AG04450 (cell line): ENCODE data around the gene MITF. TPM values are rescaled to one million over a fixed set of nuclear protein-coding genes. Genes with fewer than 3 reads are reported as not detected.
"Not testable (repeated sequence)": the region's sequence is repeated elsewhere in the genome, so short reads cannot be mapped to it uniquely, and the experiment has no call there.

Experiments used
- CTCF ChIA-PET: fragments of 300-600, 350-600 bp; formaldehyde crosslinking; extraction: SDS; loops from one replicate; lab custom pipeline; 2022; ENCODE audit warnings: antibody characterized with exemption, inconsistent platforms; lab: Charles Lee
- POLR2A ChIA-PET: fragments of 350-600 bp; formaldehyde crosslinking; extraction: SDS; loops from one replicate; lab custom pipeline; 2021; ENCODE audit warnings: antibody characterized with exemption, inconsistent platforms; lab: Yijun Ruan, JAX
- DNase-seq: peaks from one replicate; pipeline ENCODE4 v3.0.0-alpha.2; 2011; ENCODE audit warnings: low read depth, low spot score
- H3K27ac ChIP-seq: one replicate; pipeline ENCODE4 v1.5.1; 2012; ENCODE audit warnings: low read depth, low read length, control low read depth
- H3K27me3 ChIP-seq: one replicate; pipeline ENCODE4 v1.6.0; 2012; ENCODE audit warnings: low read length; ENCODE audit not compliant: control insufficient read depth, insufficient read depth
- H3K4me3 ChIP-seq: 2 replicates; pipeline ENCODE4 v1.5.1; 2011; ENCODE audit warnings: mild to moderate bottlenecking, low read depth, low read length, control low read depth
- H3K9me3 ChIP-seq: 2 replicates; pipeline ENCODE4 v1.5.1; 2012; ENCODE audit warnings: low read length; ENCODE audit not compliant: control insufficient read depth, insufficient read depth
- polyA plus RNA-seq: library from polyadenylated mRNA; depleted of rRNA; stranded (reverse); fragments of >200 nt; gene quantifications from 2 replicates; pipeline ENCODE4 v1.2.3, GENCODE V29; 2011
- TF ChIP-seq, protein P1 (sequence below): IDR thresholded peaks from 2 replicates; pipeline ENCODE4 v1.5.1; 2011; ENCODE audit warnings: low read depth, low read length, control low read depth, inconsistent platforms

MITF gene
- polyA plus RNA-seq, 1 experiment: 32.2 TPM

DNA sequence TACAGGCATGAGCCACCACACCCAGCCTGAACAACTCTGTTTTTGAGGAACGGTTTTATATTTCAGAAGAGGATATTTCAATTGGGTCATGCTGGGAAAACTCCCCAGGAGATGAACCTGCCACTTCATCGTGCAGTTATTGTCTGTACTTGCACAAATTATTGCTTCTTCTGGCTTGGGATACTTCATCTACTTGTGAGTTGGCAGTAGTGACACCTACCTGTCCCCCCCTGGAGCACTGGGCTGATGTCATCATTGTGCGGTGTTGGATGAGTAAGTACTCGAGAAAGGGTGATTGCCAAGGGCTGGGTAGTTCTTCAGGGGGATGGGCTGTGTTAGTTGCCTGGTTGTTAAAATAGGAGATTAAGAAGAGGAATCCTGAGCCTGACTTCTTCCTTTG is 175.1 kb downstream of the MITF start:
- Histone ChIP-seq H3K27me3 (no peaks in the 10 kb centered on the region), H3K9me3 (peaks cover 11% of the 10 kb centered on the region; the same call in 1 of the 2 replicates), H3K27ac (no peak overlapping the region), H3K4me3 (no peak overlapping the region)
- TF ChIP-seq, protein P1, sequence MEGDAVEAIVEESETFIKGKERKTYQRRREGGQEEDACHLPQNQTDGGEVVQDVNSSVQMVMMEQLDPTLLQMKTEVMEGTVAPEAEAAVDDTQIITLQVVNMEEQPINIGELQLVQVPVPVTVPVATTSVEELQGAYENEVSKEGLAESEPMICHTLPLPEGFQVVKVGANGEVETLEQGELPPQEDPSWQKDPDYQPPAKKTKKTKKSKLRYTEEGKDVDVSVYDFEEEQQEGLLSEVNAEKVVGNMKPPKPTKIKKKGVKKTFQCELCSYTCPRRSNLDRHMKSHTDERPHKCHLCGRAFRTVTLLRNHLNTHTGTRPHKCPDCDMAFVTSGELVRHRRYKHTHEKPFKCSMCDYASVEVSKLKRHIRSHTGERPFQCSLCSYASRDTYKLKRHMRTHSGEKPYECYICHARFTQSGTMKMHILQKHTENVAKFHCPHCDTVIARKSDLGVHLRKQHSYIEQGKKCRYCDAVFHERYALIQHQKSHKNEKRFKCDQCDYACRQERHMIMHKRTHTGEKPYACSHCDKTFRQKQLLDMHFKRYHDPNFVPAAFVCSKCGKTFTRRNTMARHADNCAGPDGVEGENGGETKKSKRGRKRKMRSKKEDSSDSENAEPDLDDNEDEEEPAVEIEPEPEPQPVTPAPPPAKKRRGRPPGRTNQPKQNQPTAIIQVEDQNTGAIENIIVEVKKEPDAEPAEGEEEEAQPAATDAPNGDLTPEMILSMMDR: no peak
- CTCF ChIA-PET: no interaction called here
- POLR2A ChIA-PET: no interaction called here
- no peak for DNase-seq

DNA sequence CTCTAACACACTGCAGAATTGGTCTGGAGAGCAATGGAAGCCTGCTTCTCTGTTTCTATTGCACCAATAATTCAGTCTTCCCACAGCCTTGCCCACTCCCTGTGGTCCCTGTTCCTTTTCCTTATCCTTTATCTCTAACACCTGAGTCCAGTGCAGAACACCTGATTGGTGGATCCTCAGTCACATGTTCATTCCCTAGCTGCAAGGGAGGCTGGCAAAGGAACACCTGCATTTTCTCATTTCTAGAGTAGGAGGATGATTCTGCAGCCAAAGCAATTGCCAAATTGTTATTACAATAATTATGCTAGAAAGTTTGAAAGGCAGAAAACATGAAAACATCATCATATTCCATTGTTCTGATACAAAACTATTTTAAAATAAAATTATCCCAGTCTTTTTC is 176.5 kb downstream of the MITF start:
- ChIA-PET CTCF (no interaction called here), POLR2A (no interaction called here)
- H3K27ac ChIP-seq: no peak overlapping the region
- H3K27me3 ChIP-seq: no peaks in the 10 kb centered on the region
- no peak for DNase-seq
- H3K9me3 ChIP-seq: peaks cover 4% of the 10 kb centered on the region; the same call in 1 of the 2 replicates
- H3K4me3 ChIP-seq: no peak overlapping the region
- TF ChIP-seq, protein P1: no peak

- H3K4me3 ChIP-seq, POLR2A ChIA-PET, H3K27me3 ChIP-seq, DNase-seq, H3K9me3 ChIP-seq, H3K27ac ChIP-seq: not testable (repeated sequence)
- CTCF ChIA-PET: interaction anchor here (2.0 kb wide), 1 partner anchor 12 kb away, joined by 4 read pairs; no protein-coding TSS in a partner anchor
- TF ChIP-seq, protein P1: peak; percentile 37
Observed at GRCh38 chr3:69920009-69920408, 180.7 kb downstream of the MITF start.

- POLR2A ChIA-PET: no interaction called here
- Histone ChIP-seq H3K9me3 (no peaks in the 10 kb centered on the region), H3K27ac (no peak overlapping the region), H3K4me3 (no peak overlapping the region), H3K27me3 (no peaks in the 10 kb centered on the region)
- TF ChIP-seq, protein P1: no peak
- DNase-seq: no peak
- CTCF ChIA-PET: interaction anchor here (2.0 kb wide), 1 partner anchor 10 kb away, joined by 4 read pairs; no protein-coding TSS in a partner anchor
Observed at GRCh38 chr3:69921651-69922050, 182.4 kb downstream of the MITF start.

GRCh38 chr3:69922521-69923000 is 183.3 kb downstream of the MITF start:
- POLR2A ChIA-PET: no interaction called here

More at GRCh38 chr3:69922521-69923000, 183.3 kb downstream of the MITF start:
- TF ChIP-seq, protein P1: no peak
- H3K4me3 ChIP-seq: no peak overlapping the region
- no peaks in the 10 kb centered on the region for H3K9me3 ChIP-seq
- no peak for DNase-seq
- CTCF ChIA-PET: no interaction called here
- H3K27ac ChIP-seq: no peak overlapping the region
- no peaks in the 10 kb centered on the region for H3K27me3 ChIP-seq
